ENCODE results near the gene RNF26.

RNF26 gene

DNA sequence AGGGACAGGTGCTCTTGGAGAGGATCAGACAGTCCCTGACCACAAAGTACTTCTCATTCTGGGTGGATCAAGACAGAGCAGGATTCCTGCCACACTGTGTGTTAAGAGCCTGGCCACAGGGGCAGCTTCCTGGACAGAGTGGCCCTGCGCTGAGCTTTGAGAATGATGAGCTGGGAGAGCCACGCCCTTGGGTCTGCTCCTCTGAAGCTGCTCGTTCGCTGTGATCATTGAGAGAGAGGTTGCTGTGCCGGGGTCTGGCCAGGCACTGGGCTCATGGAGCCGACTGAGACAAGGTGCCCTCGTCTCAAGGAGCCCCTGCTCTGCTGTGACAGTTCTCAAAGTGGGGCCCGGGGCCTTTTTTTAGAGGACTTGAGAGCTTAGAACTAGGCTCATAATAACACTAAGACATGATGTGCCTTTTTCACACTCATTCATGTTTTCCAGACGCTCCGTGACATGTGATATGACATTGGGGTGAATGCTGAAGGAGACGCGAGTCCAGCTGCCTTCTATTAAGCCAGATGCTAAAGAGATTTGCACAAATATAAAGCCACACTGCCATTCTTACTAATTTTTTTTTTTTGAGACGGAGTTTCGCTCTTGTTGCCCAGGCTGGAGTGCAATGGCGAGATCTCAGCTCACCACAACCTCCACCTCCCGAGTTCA, 13.7 kb downstream of the RNF26 start:
- Histone ChIP-seq H3K9me3 (replicated peaks; ENCODE audit: low read length) (no peaks in the 10 kb centered on the region), H3K4me3 (ENCODE audit: low read length) (no peak overlapping the region), H3K36me3 (ENCODE audit: insufficient read depth, low read length) (no peaks in the 10 kb centered on the region), H3K4me1 (ENCODE audit: control insufficient read depth, insufficient read depth, low read length) (no peaks in the 10 kb centered on the region), H3K27me3 (ENCODE audit: control insufficient read depth, insufficient read depth, low read length) (peaks cover 37% of the 10 kb centered on the region), H3K4me2 (ENCODE audit: low read length) (no peak overlapping the region), H3K9ac (ENCODE audit: low read depth, low read length) (no peak overlapping the region)

DNA sequence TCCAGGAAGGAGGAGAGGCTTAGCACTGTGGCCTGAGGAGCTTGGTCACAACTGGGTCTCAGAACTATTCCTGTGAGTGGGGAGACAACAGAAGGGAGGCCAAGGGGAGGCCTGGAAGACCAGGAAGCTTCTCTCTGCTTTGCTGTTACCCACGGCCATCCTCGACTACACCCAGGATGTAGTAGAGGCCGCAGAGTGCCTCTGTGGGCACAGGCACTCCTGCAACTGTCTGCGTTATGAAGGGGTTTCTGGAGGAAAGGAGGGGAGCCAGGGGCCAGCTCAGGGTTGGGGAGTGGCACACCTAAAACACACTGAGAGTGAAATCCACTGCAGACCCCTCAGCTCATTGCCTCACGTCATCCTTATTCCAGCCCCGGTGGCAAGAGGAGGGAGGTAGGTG, 16.0 kb downstream of the RNF26 start:
- H3K4me2 ChIP-seq (ENCODE audit: low read length): no peak overlapping the region

DNA sequence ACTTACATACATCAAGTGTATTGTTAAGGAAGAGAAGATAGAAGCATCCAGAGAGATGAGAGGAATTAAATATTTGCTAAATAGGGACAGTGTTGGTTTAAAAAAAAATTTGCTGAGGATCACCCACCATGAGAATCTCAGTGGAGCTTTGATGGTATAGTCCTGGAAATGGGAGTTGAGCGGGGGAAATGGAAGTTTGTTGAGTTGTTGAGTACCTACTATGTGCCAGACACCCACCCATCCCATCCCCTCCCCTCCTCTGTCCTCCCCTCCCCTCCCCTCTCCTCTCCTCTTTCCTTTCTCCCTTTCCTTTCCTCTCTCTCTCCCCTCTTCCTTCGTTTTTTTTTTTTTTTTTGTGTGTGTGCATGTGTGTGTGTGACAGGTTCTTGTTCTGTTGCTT, 16.9 kb downstream of the RNF26 start:
- H3K4me3 ChIP-seq (ENCODE audit: low read length): no peak overlapping the region
- no peaks in the 10 kb centered on the region for H3K9me3 ChIP-seq (replicated peaks; ENCODE audit: low read length)
- no peak overlapping the region for H3K9ac ChIP-seq (ENCODE audit: low read depth, low read length)
- no peaks in the 10 kb centered on the region for H3K36me3 ChIP-seq (ENCODE audit: insufficient read depth, low read length)
- H3K4me2 ChIP-seq (ENCODE audit: low read length): no peak overlapping the region
- peaks cover 24% of the 10 kb centered on the region for H3K27me3 ChIP-seq (ENCODE audit: control insufficient read depth, insufficient read depth, low read length)
- H3K4me1 ChIP-seq (ENCODE audit: control insufficient read depth, insufficient read depth, low read length): peaks cover 4% of the 10 kb centered on the region

More for the DNA sequence above, 16.0 kb downstream of the RNF26 start:
- no peaks in the 10 kb centered on the region for H3K9me3 ChIP-seq (replicated peaks; ENCODE audit: low read length)
- no peaks in the 10 kb centered on the region for H3K4me1 ChIP-seq (ENCODE audit: control insufficient read depth, insufficient read depth, low read length)
- H3K9ac ChIP-seq (ENCODE audit: low read depth, low read length): no peak overlapping the region
- peaks cover 25% of the 10 kb centered on the region for H3K27me3 ChIP-seq (ENCODE audit: control insufficient read depth, insufficient read depth, low read length)
- no peaks in the 10 kb centered on the region for H3K36me3 ChIP-seq (ENCODE audit: insufficient read depth, low read length)
- no peak overlapping the region for H3K4me3 ChIP-seq (ENCODE audit: low read length)

DNA sequence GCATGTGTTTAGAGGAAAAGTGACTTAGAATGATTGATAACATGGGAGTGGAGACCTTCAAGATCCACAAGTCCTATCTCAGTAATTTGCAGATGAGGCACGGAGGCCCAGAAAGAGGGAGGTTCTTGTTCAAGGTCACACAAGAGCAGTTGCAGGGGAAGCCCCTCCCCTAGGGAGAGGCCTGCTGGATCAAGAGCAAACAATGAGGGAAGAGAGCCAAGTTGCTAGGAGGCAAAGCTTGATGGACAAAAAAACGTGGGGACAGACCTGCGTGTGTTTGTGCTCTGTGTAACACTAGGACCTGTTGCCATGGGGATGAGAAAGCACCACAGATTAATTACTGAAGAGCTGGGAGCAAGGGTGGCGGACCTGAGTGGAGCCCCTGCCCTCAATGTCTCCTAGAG, 18.5 kb downstream of the RNF26 start:
- Histone ChIP-seq H3K4me2 (ENCODE audit: low read length) (no peak overlapping the region), H3K27me3 (ENCODE audit: control insufficient read depth, insufficient read depth, low read length) (peaks cover 10% of the 10 kb centered on the region), H3K4me1 (ENCODE audit: control insufficient read depth, insufficient read depth, low read length) (peaks cover 8% of the 10 kb centered on the region), H3K9me3 (replicated peaks; ENCODE audit: low read length) (no peaks in the 10 kb centered on the region), H3K9ac (ENCODE audit: low read depth, low read length) (no peak overlapping the region), H3K36me3 (ENCODE audit: insufficient read depth, low read length) (peaks cover 4% of the 10 kb centered on the region), H3K4me3 (ENCODE audit: low read length) (no peak overlapping the region)

DNA sequence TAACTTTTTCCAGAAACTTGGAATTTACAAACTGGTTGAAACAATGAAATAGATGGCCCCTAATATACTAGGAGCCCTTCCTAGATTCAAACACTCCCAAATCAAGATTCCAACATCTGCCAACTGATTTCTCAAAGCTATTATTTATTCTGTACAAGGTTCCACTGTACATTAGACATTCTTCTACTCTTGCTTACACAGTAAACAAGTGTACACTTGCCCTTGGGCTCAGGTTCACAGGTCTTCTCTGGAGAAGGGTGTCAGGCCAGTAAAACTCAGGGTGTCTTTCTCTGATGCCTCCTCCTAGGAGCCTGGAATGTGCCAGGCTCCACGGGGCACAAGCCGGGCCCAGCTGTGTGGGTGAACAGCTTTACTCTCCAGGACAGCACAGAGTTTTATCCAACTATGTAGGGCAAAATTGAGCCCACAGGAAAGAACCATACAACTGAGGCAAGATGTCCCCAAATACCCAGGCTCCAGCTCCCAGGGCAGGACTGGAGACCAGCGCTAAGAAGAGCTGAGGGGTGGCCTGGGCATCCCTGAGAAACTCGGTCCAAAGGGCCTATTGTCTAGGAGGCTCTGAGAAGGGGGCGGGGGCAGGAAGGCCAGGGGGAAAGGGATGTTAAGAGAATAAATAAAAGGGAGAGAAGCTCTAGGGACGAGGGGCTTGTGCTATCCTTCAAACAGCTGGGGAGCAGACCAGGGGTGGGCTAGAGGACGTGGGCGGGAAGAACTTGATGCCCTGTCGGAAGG, 20.9 kb downstream of the RNF26 start:
- H3K4me1 ChIP-seq (ENCODE audit: control insufficient read depth, insufficient read depth, low read length): peaks cover 8% of the 10 kb centered on the region

DNA sequence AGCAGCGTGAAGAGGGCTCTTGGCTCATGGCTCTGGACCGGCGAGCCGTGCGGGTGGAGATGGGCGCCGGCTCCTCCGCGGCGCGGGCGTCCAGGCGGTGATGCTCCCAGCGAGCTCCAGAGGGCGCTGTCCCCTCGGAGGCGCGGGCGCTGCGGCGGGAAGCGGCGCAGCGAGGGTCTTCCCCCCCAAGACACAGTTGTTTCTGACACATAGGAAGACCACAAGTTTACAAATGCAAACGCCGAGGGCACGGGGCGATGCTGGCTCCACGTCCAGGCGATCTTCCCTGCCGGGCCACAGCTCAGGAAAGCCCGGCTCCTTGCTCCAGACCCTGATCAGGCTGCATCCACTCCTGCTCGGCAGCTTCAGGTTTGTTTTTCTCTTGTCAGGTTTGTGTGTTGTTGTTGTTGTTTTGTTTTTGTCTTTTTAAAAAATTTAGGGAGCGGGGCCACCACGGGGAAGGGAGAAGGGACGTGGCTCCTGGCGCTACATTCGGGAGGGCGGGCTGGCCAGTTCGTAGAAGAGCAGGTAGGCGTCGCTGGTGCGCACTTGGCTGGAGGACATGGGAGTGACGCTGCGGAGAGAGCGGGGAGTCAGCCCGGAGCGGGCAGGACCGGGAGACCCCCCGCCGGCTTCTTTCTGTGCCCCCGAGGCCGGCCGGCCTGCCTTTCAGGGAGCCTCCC, 22.2 kb downstream of the RNF26 start:
- Histone ChIP-seq H3K27me3 (ENCODE audit: control insufficient read depth, insufficient read depth, low read length) (no peaks in the 10 kb centered on the region), H3K36me3 (ENCODE audit: insufficient read depth, low read length) (peaks cover 11% of the 10 kb centered on the region), H3K4me1 (ENCODE audit: control insufficient read depth, insufficient read depth, low read length) (peaks cover 18% of the 10 kb centered on the region), H3K4me3 (ENCODE audit: low read length) (peak overlapping the region; percentile 51), H3K4me2 (ENCODE audit: low read length) (peak overlapping the region; percentile 77), H3K9ac (ENCODE audit: low read depth, low read length) (peak overlapping the region; percentile 35), H3K9me3 (replicated peaks; ENCODE audit: low read length) (no peaks in the 10 kb centered on the region)

More for the DNA sequence above, 20.9 kb downstream of the RNF26 start:
- H3K27me3 ChIP-seq (ENCODE audit: control insufficient read depth, insufficient read depth, low read length): peaks cover 9% of the 10 kb centered on the region
- H3K4me2 ChIP-seq (ENCODE audit: low read length): no peak overlapping the region
- H3K9me3 ChIP-seq (replicated peaks; ENCODE audit: low read length): no peaks in the 10 kb centered on the region
- H3K4me3 ChIP-seq (ENCODE audit: low read length): no peak overlapping the region
- H3K9ac ChIP-seq (ENCODE audit: low read depth, low read length): no peak overlapping the region
- peaks cover 11% of the 10 kb centered on the region for H3K36me3 ChIP-seq (ENCODE audit: insufficient read depth, low read length)

DNA sequence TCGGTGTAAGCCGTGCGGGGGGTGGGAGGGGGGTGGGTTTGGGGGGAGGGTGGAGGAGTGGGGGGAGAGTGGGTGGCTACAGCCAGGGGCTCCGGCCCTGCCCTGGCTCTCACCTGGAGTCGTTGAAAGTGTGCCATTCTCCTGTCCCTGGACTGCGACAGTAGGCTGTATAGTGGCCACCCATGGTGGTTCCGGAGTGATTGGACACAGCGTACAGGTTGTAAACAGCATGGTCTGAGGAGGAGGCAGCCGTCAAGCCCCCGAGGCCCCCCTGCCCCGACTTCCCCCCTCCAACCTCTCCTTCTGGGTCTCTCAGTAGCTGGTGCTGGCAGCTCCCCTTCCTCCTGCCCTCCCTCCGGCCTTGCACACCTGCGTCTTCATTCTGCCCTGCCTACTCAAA, 22.7 kb downstream of the RNF26 start:
- Histone ChIP-seq H3K9ac (ENCODE audit: low read depth, low read length) (no peak overlapping the region), H3K4me2 (ENCODE audit: low read length) (no peak overlapping the region), H3K4me3 (ENCODE audit: low read length) (no peak overlapping the region), H3K36me3 (ENCODE audit: insufficient read depth, low read length) (peaks cover 11% of the 10 kb centered on the region), H3K9me3 (replicated peaks; ENCODE audit: low read length) (no peaks in the 10 kb centered on the region), H3K27me3 (ENCODE audit: control insufficient read depth, insufficient read depth, low read length) (no peaks in the 10 kb centered on the region), H3K4me1 (ENCODE audit: control insufficient read depth, insufficient read depth, low read length) (peaks cover 23% of the 10 kb centered on the region)

DNA sequence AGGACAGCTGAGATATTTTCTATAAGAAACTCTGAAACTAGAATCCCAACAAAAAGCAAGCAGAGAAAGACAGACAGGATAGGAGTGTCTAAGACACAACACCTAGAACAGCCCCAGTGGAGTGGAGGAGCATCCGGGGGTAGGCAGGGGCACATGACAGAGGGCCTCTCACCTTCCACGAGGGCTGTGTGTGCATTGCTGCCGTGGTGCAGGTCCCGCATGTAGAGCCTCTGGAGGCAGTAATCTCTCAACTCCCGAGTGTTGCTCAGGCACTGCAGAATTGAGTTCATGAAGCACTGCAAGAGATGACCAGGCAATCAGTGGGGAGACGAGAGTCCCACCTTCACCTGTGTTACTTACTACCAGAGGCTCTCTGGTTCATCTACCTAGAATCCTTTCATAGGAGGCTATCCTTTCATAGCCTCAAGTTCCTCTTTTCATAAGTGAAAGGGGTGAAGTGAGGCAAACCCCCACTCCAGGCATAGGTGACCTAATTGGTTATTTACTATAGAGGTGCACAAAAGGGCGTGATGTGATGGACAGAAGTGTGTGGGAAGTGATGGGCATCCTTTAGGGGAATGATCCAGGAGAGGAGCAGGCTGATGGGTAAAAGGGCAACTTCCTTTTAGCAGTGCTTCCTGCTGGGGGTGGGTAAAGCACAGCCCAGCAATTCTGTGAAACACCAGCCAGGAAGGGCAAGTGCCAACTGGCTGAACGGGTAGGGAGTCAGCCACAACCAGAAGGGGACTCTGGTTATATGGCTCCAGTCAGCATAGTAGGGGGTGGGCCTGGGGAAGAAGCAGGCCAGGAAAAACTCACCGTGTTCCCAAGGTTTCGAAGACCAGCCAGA, 25.3 kb downstream of the RNF26 start:
- H3K36me3 ChIP-seq (ENCODE audit: insufficient read depth, low read length): peaks cover 11% of the 10 kb centered on the region
- no peaks in the 10 kb centered on the region for H3K9me3 ChIP-seq (replicated peaks; ENCODE audit: low read length)
- no peaks in the 10 kb centered on the region for H3K27me3 ChIP-seq (ENCODE audit: control insufficient read depth, insufficient read depth, low read length)
- peaks cover 43% of the 10 kb centered on the region for H3K4me1 ChIP-seq (ENCODE audit: control insufficient read depth, insufficient read depth, low read length)
- no peak overlapping the region for H3K4me3 ChIP-seq (ENCODE audit: low read length)
- no peak overlapping the region for H3K9ac ChIP-seq (ENCODE audit: low read depth, low read length)
- H3K4me2 ChIP-seq (ENCODE audit: low read length): no peak overlapping the region

DNA sequence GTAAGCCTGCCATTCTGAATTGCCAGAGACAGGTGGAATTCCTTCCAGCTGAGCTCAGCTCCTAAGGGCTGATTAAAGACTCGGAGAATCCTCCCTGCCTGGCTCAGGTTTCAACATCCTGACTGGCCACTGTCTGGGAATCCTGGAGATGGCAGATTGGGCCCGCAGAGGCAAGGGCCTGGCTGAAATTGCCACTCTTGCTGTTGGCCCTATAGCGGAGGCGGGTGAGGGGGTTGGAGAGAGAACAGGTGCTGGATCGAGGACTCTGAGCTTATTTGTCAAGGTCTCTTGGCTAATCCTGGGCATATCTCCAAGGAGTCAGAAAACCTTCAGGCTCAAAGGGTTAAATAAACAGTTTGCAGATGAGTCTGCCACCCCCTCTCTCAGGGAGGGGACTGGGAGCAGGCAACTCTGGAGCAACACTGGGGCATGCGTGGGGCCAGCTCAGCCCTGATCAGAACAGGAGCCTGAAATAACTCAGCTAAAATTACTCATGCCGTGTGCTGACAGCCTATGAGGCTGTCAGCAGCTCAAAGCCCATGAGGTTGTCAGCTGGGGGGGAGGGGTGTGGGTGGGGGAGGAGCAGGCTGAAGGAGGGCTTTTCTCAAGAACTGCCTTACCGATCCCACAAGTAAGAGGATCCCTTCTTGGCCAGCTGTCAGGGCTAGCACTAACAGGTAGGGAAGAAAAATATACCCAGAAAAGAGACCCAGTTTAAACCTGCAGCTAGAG, 26.9 kb downstream of the RNF26 start:
- no peaks in the 10 kb centered on the region for H3K9me3 ChIP-seq (replicated peaks; ENCODE audit: low read length)
- peak overlapping the region; percentile 76 for H3K4me2 ChIP-seq (ENCODE audit: low read length)
- peaks cover 50% of the 10 kb centered on the region for H3K4me1 ChIP-seq (ENCODE audit: control insufficient read depth, insufficient read depth, low read length)
- H3K27me3 ChIP-seq (ENCODE audit: control insufficient read depth, insufficient read depth, low read length): no peaks in the 10 kb centered on the region
- H3K36me3 ChIP-seq (ENCODE audit: insufficient read depth, low read length): peaks cover 11% of the 10 kb centered on the region
- H3K4me3 ChIP-seq (ENCODE audit: low read length): peak overlapping the region; percentile 66
- H3K9ac ChIP-seq (ENCODE audit: low read depth, low read length): peak overlapping the region; percentile 27

DNA sequence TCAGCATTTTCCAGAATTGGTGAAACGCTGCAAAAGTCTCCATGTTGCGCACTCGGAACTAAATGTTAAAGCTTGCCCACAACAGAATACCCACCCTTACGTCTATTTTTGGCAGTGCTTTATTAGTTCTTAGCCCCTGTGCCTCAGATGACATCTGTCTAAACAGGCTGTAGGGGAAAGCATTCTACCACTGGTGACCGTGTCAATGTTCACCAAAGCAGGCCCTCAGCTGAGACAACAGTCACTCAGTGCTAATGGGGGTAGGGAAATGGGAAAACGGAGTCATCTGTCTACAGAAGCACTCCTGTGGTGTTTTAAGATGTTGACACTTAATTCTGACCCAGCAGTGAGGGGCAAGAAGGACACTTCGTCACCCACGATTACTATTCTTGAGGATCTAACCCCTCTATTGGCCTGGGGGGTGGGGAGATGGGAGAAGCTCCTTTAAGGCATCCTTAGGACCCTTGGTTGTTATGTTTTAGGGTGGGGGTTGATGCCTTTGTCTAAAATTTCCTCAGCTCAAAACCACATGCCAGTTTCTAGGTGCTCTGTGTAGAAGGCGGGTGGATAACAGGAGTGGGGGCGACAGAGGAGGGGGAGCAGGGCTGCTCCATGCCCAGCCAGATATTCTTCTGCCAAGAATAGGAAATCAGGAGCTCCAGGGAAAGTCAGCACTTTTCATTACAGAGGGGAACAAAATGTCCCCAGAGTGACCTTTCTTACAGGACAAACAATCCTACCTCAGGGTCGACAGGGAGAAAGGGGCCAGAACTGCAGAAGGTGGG, 27.8 kb downstream of the RNF26 start:
- peak overlapping the region; percentile 27 for H3K9ac ChIP-seq (ENCODE audit: low read depth, low read length)

More for the DNA sequence above, 27.8 kb downstream of the RNF26 start:
- Histone ChIP-seq H3K27me3 (ENCODE audit: control insufficient read depth, insufficient read depth, low read length) (no peaks in the 10 kb centered on the region), H3K36me3 (ENCODE audit: insufficient read depth, low read length) (peaks cover 11% of the 10 kb centered on the region), H3K4me3 (ENCODE audit: low read length) (peak overlapping the region; percentile 66), H3K4me1 (ENCODE audit: control insufficient read depth, insufficient read depth, low read length) (peaks cover 55% of the 10 kb centered on the region), H3K4me2 (ENCODE audit: low read length) (peak overlapping the region; percentile 76), H3K9me3 (replicated peaks; ENCODE audit: low read length) (no peaks in the 10 kb centered on the region)

Measured in skeletal muscle satellite cell (primary cell).